Loucy (cell line): ENCODE results near the gene MOGAT3.

Source experiments
- H2AFZ ChIP-seq: fragments of 200-600 bp; sonication (generic); 2 replicates; pipeline ENCODE4 v1.6.0; 2016; ENCODE audit warnings: antibody characterized with exemption, mild to moderate bottlenecking, low read length, moderate library complexity
- H3F3A ChIP-seq: fragments of 200-600 bp; 2 replicates; pipeline ENCODE4 v1.6.0; 2016; ENCODE audit warnings: antibody characterized with exemption, low read depth, mild to moderate bottlenecking
- H3K27me3 ChIP-seq: fragments of 200-600 bp; sonication (generic); 2 replicates; pipeline ENCODE4 v1.6.1; 2014; ENCODE audit warnings: low read length, mild to moderate bottlenecking; ENCODE audit not compliant: insufficient read depth, poor library complexity, severe bottlenecking
- H3K36me3 ChIP-seq: fragments of 200-600 bp; sonication (generic); 2 replicates; pipeline ENCODE4 v1.6.1; 2016; ENCODE audit warnings: low read length; ENCODE audit not compliant: insufficient read depth
- H3K4me1 ChIP-seq: fragments of 200-600 bp; sonication (generic); 2 replicates; pipeline ENCODE4 v1.5.1; 2014; ENCODE audit warnings: low read length, mild to moderate bottlenecking; ENCODE audit not compliant: insufficient read depth, poor library complexity, severe bottlenecking
- H3K4me2 ChIP-seq: fragments of 200-600 bp; sonication (generic); 2 replicates; pipeline ENCODE4 v1.6.0; 2014; ENCODE audit warnings: antibody characterized with exemption, low read length, low read depth, mild to moderate bottlenecking; ENCODE audit not compliant: poor library complexity, severe bottlenecking
- H3K4me3 ChIP-seq: fragments of 200-600 bp; sonication (generic); 2 replicates; pipeline ENCODE4 v1.5.1; 2014; ENCODE audit warnings: low read length, mild to moderate bottlenecking, mixed read lengths; ENCODE audit not compliant: poor library complexity, severe bottlenecking
- H3K79me2 ChIP-seq: fragments of 200-600 bp; sonication (generic); 2 replicates; pipeline ENCODE4 v1.6.1; 2014; ENCODE audit warnings: low read length; ENCODE audit not compliant: insufficient read depth
- H3K9ac ChIP-seq: fragments of 200-600 bp; sonication (generic); 2 replicates; pipeline ENCODE4 v1.6.0; 2014; ENCODE audit warnings: mild to moderate bottlenecking, low read depth, low read length, moderate library complexity; ENCODE audit not compliant: poor library complexity, severe bottlenecking
- H3K9me2 ChIP-seq: fragments of 200-600 bp; sonication (generic); replicated peaks from 2 replicates; pipeline ENCODE4 v1.6.1; 2016; ENCODE audit warnings: low read depth, low read length, mixed read lengths
- H3K9me3 ChIP-seq: fragments of 200-600 bp; sonication (generic); 2 replicates; pipeline ENCODE4 v1.6.1; 2014; ENCODE audit warnings: mild to moderate bottlenecking, antibody characterized with exemption, low read length, low read depth; ENCODE audit not compliant: insufficient read depth
- H4K20me1 ChIP-seq: fragments of 200-600 bp; sonication (generic); 2 replicates; pipeline ENCODE4 v1.6.0; 2014; ENCODE audit warnings: antibody characterized with exemption, low read length, mild to moderate bottlenecking; ENCODE audit not compliant: insufficient read depth, poor library complexity, severe bottlenecking
- EZH2phosphoT487 ChIP-seq: fragments of 200-600 bp; IDR thresholded peaks from 2 replicates; pipeline ENCODE4 v1.6.1; 2018; ENCODE audit warnings: antibody characterized with exemption, mild to moderate bottlenecking, moderate library complexity, borderline replicate concordance
- TF ChIP-seq, protein P1 (sequence below): fragments of 200-600 bp; sonication (generic); conservative IDR thresholded peaks from 2 replicates; pipeline ENCODE4 v1.5.1; 2014; ENCODE audit warnings: mild to moderate bottlenecking, antibody characterized with exemption, low read length

MOGAT3 gene

DNA sequence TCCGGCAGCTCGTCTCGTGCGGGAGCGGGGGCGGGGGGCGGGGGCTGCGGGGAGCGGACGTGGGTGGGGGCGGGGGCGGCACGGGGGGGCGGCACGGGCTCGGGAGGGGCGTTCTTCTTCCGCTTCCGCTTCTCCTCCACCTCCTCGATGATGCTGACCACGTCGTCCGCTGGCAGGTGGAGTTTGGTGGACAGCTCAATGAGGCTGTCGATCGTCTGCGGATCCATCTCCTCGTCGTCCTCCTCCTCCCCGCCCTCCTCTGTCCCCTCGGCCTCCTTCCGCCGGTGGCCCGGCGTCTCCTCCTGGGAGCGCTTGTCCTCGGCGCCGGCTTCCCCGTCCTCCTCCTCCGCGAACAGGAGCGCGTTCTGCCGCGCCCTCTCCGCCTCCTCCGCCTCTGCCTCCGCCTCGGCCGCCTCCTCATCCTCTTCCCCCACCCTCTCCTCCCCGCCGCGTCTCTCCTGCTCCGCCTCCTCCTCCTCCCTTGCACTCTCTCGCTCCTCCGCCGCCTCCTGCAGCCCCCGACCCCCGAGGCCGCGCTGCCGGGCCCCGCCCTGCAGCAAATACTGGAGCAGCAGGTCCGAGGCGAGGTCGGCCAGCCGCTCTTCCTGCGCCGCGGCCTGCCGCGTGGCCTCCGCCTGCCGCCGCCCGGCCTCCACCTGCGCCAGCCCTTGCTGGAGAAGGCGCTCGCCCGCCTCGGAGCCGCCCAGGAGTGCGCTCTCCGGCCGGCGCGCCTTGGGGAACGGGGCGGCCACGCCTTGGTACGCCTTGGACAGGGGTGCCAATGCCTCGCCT, 37.4 kb downstream of the MOGAT3 start:
- peaks cover 16% of the 10 kb centered on the region for H4K20me1 ChIP-seq
- H3K27me3 ChIP-seq: no peaks in the 10 kb centered on the region
- H3K4me1 ChIP-seq: peaks cover 15% of the 10 kb centered on the region
- no peaks in the 10 kb centered on the region for H3K9me3 ChIP-seq
- TF ChIP-seq, protein P1, sequence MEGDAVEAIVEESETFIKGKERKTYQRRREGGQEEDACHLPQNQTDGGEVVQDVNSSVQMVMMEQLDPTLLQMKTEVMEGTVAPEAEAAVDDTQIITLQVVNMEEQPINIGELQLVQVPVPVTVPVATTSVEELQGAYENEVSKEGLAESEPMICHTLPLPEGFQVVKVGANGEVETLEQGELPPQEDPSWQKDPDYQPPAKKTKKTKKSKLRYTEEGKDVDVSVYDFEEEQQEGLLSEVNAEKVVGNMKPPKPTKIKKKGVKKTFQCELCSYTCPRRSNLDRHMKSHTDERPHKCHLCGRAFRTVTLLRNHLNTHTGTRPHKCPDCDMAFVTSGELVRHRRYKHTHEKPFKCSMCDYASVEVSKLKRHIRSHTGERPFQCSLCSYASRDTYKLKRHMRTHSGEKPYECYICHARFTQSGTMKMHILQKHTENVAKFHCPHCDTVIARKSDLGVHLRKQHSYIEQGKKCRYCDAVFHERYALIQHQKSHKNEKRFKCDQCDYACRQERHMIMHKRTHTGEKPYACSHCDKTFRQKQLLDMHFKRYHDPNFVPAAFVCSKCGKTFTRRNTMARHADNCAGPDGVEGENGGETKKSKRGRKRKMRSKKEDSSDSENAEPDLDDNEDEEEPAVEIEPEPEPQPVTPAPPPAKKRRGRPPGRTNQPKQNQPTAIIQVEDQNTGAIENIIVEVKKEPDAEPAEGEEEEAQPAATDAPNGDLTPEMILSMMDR: no peak
- TF ChIP-seq EZH2phosphoT487: no peak
- H3F3A ChIP-seq: 0 out of 2 replicates have a peak, but pooled peaks cover 3% of the 10 kb centered on the region
- 0 out of 2 replicates have a peak, but pooled peaks cover 6% of the 10 kb centered on the region for H3K79me2 ChIP-seq
- H3K4me2 ChIP-seq: peak overlapping the region; percentile 44
- H3K9ac ChIP-seq: peak overlapping the region; percentile 71
- no peaks in the 10 kb centered on the region for H3K36me3 ChIP-seq
- peak overlapping the region; percentile 76 for H3K4me3 ChIP-seq
- H3K9me2 ChIP-seq: no peaks in the 10 kb centered on the region
- peak overlapping the region; percentile 84 for H2AFZ ChIP-seq

DNA sequence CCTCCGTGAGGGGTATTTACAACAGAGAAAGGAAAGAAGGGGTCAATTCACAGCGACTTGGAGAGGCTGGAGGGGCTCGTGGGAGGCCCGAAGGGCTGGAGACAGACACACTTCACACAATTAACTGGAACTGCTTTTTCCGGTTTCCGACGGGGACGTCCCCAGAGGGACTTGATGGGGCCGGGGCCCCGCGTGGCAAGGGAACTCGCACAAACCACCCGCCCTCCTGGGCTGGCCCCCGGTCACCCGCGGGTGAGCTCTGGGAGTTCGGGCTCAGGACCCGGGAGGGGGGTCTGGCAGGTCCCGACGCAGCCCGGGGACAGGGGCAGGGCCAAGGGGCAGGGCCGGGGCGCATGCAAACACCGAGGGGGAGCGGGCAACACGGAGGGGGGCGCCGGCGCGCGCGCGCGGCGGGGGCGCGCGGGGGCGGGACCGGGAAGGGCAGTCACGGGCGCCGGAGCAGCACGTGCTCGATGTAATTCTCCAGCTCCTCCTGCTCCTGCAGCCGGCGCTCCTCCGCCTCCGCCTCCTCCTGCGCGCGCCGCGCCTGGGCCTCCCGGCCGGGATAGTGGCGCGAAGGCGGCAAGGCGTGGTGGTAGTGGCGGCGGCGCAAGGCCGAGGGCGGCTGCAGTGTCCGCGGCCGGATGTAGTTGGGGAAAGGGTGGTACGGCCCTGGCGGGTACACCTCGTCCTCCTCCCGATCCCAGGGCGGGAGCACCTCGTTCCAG, 38.1 kb downstream of the MOGAT3 start:
- Histone ChIP-seq H3K9me3 (no peaks in the 10 kb centered on the region), H3K4me2 (peak overlapping the region; percentile 44), H2AFZ (no peak overlapping the region), H3F3A (0 out of 2 replicates have a peak, but pooled peaks cover 3% of the 10 kb centered on the region), H3K79me2 (0 out of 2 replicates have a peak, but pooled peaks cover 6% of the 10 kb centered on the region), H3K36me3 (no peaks in the 10 kb centered on the region), H3K27me3 (no peaks in the 10 kb centered on the region), H3K4me3 (peak overlapping the region; percentile 74), H3K4me1 (peaks cover 13% of the 10 kb centered on the region), H3K9ac (peak overlapping the region; percentile 71), H3K9me2 (no peaks in the 10 kb centered on the region), H4K20me1 (peaks cover 16% of the 10 kb centered on the region)
- TF ChIP-seq EZH2phosphoT487: no peak
- TF ChIP-seq, protein P1: no peak

DNA sequence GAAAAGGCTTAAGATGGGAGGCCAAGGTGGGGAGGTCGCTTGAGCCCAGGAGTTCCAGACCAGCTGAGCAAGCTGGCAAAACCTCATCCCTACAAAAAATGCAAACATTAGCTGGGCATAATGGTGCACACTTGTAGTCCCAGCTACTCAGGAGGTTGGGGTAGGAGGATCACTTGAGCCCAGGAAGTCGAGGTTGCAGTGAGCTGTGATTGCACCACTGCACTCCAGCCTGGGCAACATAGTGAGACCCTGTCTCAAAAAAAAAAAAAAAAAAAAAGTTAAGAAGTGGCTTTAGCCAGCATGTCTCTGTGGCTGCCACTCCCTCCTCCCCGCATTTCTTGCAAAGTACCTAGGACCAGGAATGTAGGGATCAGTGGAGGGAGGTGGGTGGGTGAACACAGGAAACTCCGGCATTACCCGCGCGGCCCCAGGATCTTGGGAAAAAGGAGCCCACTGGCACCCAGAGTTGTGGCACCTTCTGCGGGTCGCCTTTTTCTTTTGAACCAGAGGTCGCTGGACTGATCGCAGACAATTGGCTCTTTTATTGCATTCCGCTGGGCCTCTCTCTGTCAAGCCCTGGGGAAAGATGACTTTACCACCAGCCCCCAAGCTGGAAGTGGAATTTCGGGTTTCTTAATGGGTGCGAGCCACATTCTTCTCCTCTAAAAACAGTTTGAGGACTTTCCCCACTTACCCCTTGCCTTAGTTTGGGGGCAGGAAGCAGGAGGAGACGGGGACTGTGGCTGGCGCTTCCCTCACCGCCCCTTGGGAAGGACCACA, 39.0 kb downstream of the MOGAT3 start:
- Histone ChIP-seq H3K27me3 (no peaks in the 10 kb centered on the region), H2AFZ (no peak overlapping the region), H3K4me3 (peak overlapping the region; percentile 74), H3K9me2 (no peaks in the 10 kb centered on the region), H3K4me1 (peaks cover 5% of the 10 kb centered on the region), H4K20me1 (peaks cover 16% of the 10 kb centered on the region), H3K9ac (peak overlapping the region; percentile 71), H3F3A (0 out of 2 replicates have a peak, but pooled peaks cover 3% of the 10 kb centered on the region), H3K4me2 (peak overlapping the region; percentile 44), H3K9me3 (no peaks in the 10 kb centered on the region), H3K36me3 (no peaks in the 10 kb centered on the region), H3K79me2 (0 out of 2 replicates have a peak, but pooled peaks cover 6% of the 10 kb centered on the region)
- no peak for TF ChIP-seq EZH2phosphoT487
- TF ChIP-seq, protein P1: no peak
